ENCODE results near the gene ADAMTS17.
"Not testable (repeated sequence)": the region's sequence is repeated elsewhere in the genome, so short reads cannot be mapped to it uniquely, and the experiment has no call there.

Gene ADAMTS17

GRCh38 chr15:100084042-100084821, 257.5 kb downstream of the ADAMTS17 start:
- DNase-seq (ENCODE audit: low read depth in 2 of 2), result not testable (repeated sequence)

- DNase-seq (ENCODE audit: low read depth in 2 of 2), result no peak
Measured at GRCh38 chr15:100083572-100083971, 258.2 kb downstream of the ADAMTS17 start.

GRCh38 chr15:100082761-100083402, 258.9 kb downstream of the ADAMTS17 start:
- no peak for DNase-seq (ENCODE audit: low read depth in 2 of 2)

- no peak for DNase-seq (ENCODE audit: low read depth in 2 of 2)
Measured at GRCh38 chr15:100081454-100081853, 260.3 kb downstream of the ADAMTS17 start.

GRCh38 chr15:100078511-100079220, 263.1 kb downstream of the ADAMTS17 start:
- DNase-seq (ENCODE audit: low read depth in 2 of 2), result no peak

GRCh38 chr15:100075229-100075628, 266.5 kb downstream of the ADAMTS17 start:
- no peak for DNase-seq (ENCODE audit: low read depth in 2 of 2)

- DNase-seq (ENCODE audit: low read depth in 2 of 2), result no peak
Measured at GRCh38 chr15:100073982-100074381, 267.8 kb downstream of the ADAMTS17 start.

GRCh38 chr15:100066521-100067280, 275.1 kb downstream of the ADAMTS17 start:
- DNase-seq (ENCODE audit: low read depth in 2 of 2), result not testable (repeated sequence)

- no peak for DNase-seq (ENCODE audit: low read depth in 2 of 2)
Measured at GRCh38 chr15:100061944-100062343, 279.8 kb downstream of the ADAMTS17 start.

GRCh38 chr15:100060276-100060926, 281.4 kb downstream of the ADAMTS17 start:
- peak in 1 of 2 experiments; percentile 19 for DNase-seq (ENCODE audit: low read depth in 2 of 2)

- no peak for DNase-seq (ENCODE audit: low read depth in 2 of 2)
Measured at GRCh38 chr15:100059521-100059920, 282.3 kb downstream of the ADAMTS17 start.

- DNase-seq (ENCODE audit: low read depth in 2 of 2), result no peak
Measured at GRCh38 chr15:100059094-100059493, 282.7 kb downstream of the ADAMTS17 start.

- DNase-seq (ENCODE audit: low read depth in 2 of 2), result no peak
Measured at GRCh38 chr15:100058458-100058857, 283.3 kb downstream of the ADAMTS17 start.

GRCh38 chr15:100057281-100057680, 284.5 kb downstream of the ADAMTS17 start:
- no peak for DNase-seq (ENCODE audit: low read depth in 2 of 2)

- no peak for DNase-seq (ENCODE audit: low read depth in 2 of 2)
Measured at GRCh38 chr15:100056411-100057072, 285.2 kb downstream of the ADAMTS17 start.

- no peak for DNase-seq (ENCODE audit: low read depth in 2 of 2)
Measured at GRCh38 chr15:100055821-100056220, 286.0 kb downstream of the ADAMTS17 start.

- no peak for DNase-seq (ENCODE audit: low read depth in 2 of 2)
Measured at GRCh38 chr15:100054539-100054938, 287.2 kb downstream of the ADAMTS17 start.

GRCh38 chr15:100053474-100054121, 288.2 kb downstream of the ADAMTS17 start:
- no peak for DNase-seq (ENCODE audit: low read depth in 2 of 2)

GRCh38 chr15:100052716-100053473, 288.9 kb downstream of the ADAMTS17 start:
- DNase-seq (ENCODE audit: low read depth in 2 of 2), result no peak
